ENCODE data around the gene EEA1.
"Not testable (repeated sequence)": the region's sequence is repeated elsewhere in the genome, so short reads cannot be mapped to it uniquely, and the experiment has no call there.

Gene EEA1

DNA sequence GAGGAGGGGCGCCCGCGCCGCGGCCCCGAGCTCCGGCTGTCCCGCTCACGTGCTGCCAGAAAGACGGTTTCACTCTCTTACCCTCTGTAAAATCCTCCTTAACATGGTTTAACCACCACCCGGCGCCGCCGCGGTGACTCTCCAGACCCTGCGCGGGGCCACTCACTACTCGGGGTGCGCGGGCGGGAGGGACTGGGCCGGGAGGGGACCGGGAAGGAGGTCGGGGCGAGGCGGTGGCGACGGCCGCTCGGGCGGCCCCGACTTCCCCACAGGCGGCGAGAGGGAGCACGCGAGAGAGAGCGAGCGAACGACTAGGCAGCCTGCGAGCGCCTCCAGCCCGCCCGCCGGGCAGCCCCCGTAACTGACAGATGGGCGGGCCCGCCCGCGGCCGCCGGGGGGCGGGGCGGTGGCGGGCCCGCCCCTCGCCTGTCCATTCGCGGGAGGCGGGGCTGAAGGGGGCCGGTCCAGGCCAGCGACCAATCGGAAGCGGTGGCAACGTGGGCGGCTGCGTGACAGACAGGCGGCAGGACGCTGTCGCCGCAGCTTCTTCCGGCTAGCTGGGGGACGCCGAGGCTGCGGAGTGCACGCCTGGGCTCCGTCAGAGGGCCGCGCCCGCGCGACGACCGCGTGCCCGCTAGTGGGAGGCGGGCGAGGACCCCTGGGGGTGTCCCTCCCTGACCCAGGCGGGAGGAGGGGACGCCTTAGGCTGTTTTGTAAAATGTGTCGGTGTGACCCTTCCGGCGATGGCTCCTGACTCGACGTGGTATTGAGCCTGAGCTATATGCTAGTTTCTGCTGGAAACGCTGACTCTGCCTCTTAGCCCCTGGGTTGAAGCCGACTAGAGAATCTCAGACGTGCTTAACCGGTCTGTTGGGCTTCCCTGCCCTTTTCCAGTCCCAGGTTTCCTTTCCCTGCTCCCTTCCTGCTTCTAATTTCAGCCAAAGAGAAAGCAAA, at the start of gene EEA1:
TSS of gene EEA1 (minus strand) at position 334 of the 954 bp plus-strand sequence. CDS start at position 105, 229 bp downstream.
- peak; percentile 96 to 98 for DNase-seq

DNA sequence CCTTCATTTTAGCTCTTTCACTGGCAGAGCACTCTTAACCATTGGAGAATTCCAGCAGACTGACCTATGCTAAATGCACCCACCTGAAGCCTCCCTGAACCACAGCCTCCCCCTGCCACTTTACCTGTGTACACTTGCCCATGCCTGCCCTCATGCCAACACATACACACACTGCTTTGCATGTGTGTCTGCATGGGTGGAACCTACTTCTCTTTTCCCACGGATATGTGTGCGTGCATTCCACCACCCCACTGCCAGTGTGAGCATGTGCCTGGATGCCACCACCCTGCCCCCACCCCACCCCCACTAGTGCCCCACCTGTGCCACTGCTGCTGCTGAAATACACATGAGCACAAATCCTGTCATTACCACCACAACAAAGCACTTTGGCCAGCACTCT, 49.5 kb upstream of the EEA1 start:
- DNase-seq = no peak

DNA sequence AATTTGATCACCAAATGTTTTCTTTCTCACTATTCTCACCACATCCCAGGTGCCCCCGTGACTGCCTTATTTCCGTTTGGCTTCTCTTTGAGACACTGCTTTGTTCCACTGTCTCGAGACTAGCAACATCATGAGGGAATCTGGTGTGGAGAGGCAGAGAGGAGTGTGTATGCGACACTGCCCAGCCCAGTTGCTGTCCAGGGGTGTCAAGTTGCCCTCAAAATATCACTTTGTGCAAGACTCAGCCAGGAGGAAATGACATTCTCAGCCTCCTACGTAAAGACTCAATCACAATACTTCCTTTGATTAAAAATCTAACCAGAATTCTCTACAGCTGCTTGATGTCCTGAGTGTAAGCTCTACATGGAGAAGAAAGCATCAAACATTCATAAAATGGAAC, 48.2 kb upstream of the EEA1 start:
- DNase-seq = no peak

- DNase-seq = no peak
Observed at GRCh38 chr12:92974759-92975158, 45.7 kb upstream of the EEA1 start.

DNA sequence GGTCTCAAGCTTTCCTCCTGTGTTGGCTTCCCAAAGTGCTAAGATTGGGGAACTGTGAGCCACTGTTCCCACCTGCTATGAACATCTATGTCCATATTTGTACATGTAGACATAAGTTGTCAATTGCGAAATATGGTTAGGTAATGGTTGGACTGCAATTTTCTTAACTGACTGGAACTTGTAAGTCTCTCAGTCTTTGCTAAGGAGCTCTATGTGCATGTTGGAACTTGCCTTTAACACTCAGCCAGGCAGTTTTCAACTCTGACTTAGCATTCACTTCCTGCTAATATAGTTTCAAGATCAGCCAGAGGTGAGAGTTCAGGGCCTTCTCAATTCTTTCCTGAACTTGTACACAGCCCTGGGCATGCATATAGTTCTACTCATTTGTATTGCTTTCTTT, 44.5 kb upstream of the EEA1 start:
- no peak for DNase-seq

GRCh38 chr12:92971859-92972524, 42.9 kb upstream of the EEA1 start:
- no peak for DNase-seq

- DNase-seq = no peak
Observed at GRCh38 chr12:92968176-92968813, 39.2 kb upstream of the EEA1 start.

DNA sequence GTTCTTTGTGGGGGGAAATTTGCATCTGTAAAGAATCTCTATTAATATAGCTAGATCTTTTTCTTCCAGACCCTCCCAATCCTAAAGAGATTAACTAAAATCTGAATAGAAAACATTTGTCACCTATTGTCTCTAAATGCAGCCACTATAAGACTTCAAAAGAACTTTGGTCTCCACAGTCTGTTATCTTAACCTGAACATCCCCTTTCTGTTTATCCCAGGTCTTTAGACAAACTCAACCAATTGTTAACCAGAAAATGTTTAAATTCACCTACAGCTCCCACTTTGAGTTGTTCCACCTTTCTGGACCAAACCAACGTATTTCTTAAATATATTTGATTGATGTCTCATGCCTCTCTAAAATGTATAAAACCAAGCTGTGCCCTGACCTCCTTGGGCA, 35.3 kb upstream of the EEA1 start:
- not testable (repeated sequence) for DNase-seq

DNA sequence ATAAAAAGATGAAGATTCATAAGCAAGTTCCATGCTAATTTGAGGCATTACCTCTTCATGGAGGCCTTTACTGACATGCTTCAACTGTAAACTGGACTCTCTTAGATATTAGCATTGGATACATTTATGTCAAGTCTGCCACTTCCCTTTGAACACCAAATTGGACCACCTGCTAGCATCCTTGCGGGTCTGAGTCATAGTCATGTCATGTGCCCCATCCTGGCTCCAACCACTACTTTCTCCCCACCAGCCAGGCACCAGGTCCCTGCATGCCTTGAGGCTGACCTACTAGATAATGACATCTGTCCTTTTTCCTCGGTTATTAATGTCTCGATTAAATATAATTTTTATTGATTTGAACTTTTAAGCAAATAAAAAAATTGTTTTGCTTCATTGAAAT, 32.9 kb upstream of the EEA1 start:
- no peak for DNase-seq

- DNase-seq = no peak
Observed at GRCh38 chr12:92955997-92956663, 27.0 kb upstream of the EEA1 start.

GRCh38 chr12:92953747-92954146, 24.7 kb upstream of the EEA1 start:
- no peak for DNase-seq

DNA sequence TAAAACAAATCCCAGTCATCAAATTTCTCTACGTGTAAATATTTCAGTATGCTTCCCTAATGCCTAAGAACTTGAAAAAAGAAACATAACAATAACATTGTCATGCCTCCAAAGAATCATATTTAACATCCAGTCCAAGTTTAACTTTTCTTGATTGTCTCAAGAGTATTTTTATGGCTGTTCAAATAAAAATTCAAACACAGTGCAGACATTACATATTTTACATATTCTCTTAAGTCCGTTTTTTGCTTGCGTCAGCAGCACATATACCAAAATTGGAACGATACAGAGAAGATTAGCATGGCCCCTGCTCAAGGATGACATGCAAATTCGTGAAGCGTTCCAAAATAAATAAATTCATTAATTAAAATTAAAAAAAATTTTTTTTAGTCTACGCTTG, 23.3 kb upstream of the EEA1 start:
- DNase-seq = no peak

GRCh38 chr12:92951006-92951405, 21.9 kb upstream of the EEA1 start:
- DNase-seq = no peak

- DNase-seq = no peak
Observed at GRCh38 chr12:92950011-92950410, 20.9 kb upstream of the EEA1 start.

GRCh38 chr12:92949466-92949865, 20.4 kb upstream of the EEA1 start:
- DNase-seq = no peak

GRCh38 chr12:92947589-92948215, 18.6 kb upstream of the EEA1 start:
- no peak for DNase-seq

- DNase-seq = no peak
Observed at GRCh38 chr12:92945659-92946220, 16.6 kb upstream of the EEA1 start.

- DNase-seq = no peak
Observed at GRCh38 chr12:92943482-92944250, 14.6 kb upstream of the EEA1 start.

DNA sequence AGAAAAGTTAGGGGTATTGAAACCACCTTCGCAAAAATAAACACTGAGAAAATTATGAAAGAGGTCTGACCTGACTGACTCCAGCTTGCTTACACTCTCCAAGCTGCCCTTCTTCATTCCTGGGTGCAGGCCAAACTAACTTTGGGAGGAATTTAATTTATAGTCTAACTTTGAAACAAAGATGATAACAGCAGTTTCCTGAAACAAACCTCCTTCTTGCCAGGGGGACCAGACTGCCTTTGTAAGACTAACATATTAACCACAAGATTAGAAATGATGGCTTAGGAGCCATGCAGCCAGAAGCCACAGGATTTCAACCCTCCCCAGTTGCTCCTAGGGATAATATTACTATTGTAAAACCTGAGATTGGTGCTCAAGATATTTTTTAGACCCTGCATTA, 13.8 kb upstream of the EEA1 start:
- DNase-seq = no peak

DNA sequence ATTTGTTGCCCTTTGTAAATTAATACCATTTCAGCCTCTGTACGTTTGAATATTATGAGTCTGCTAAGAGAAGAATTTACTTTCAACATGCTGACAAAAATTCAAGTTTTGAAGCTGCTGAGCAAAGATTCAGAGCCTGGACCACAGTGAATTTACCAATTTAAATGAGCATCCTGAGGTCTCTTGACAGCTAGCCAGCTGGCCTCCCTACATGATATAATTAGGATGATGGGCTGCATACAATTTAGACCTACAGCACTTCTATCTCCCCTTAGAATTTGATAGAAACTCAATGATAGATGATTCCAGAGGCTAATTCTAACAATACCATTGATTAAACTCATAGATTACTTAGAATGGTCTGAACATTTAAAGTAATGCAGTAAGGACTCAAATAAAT, 10.0 kb upstream of the EEA1 start:
- no peak for DNase-seq

DNA sequence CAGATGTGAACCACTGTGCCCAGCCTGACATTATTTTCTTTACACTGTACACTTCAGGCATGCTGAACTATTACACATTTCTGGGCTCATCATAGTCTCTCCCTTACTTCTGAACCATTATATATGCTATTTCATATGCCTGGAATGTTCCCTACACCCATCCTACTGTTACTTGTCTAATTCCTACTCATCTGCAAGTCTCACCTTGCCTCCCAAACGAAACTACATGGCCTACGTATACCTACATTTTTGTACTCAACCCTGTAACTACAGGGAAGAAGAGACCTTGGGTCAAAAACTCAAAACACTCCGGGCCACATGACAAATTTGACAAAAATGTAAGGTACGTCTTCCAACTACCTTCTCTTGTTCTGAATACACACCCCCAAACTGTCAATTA, 9.5 kb upstream of the EEA1 start:
- DNase-seq = no peak

- DNase-seq = no peak
Observed at GRCh38 chr12:92938018-92938417, 8.9 kb upstream of the EEA1 start.
